ENCODE results near the gene RIMS4. TPM values are rescaled to one million over a fixed set of nuclear protein-coding genes. Genes with fewer than 3 reads are reported as not detected.
A peak's percentile ranks its signal among the peaks of the same experiment; 100 is the strongest.

The RIMS4 gene
- total and polyA plus RNA-seq, 10 of the 15 experiments (the other 5 are each of a cell fraction or from before 2014, with no cell fraction given): under 0.01 to 0.07 (median 0.05) TPM; not detected in 5

GRCh38 chr20:44848254-44849015 is 38.1 kb upstream of the RIMS4 start (continued):
- TF ChIP-seq ZBTB4 (CRISPR knock-in tag; IDR thresholded peaks at IDR 0.05): no peak

GRCh38 chr20:44843876-44844275 is 33.5 kb upstream of the RIMS4 start:
- no peaks in the 10 kb centered on the region for H3K9me3 ChIP-seq (replicated peaks; ENCODE audit: control insufficient read depth, insufficient read depth, low read length)
- H2AFZ ChIP-seq (ENCODE audit: control insufficient read depth, low read depth, low read length): no peak overlapping the region
- ATAC-seq (peak; percentile 64), DNase-seq (ENCODE audit: low read depth, low spot score) (no peak), FAIRE-seq (no peak)
- no peak overlapping the region for H3K9ac ChIP-seq (ENCODE audit: control insufficient read depth, insufficient read depth, low read length)
- in situ Hi-C loops (cut with MboI): no loop called here
- no peak overlapping the region for H3K27ac ChIP-seq (ENCODE audit: control insufficient read depth, insufficient read depth)
- BruUV-seq (replicated peaks): no TSS peak
- whole genome bisulfite sequencing (ENCODE audit: insufficient coverage, insufficient replicate concordance, low lambda C conversion rate, missing lambda C conversion rate): 13% methylated on average over 5 of the region's 5 CpGs
- SMC1A ChIA-PET (ENCODE audit: uncharacterized antibody, unreplicated experiment): no interaction called here
- peaks cover 2% of the 10 kb centered on the region in 2 experiments; a peak in 3 of 4 replicates for H3K27me3 ChIP-seq (replicated peaks in 1 of 2; ENCODE audit: control insufficient read depth in 2 of 2, insufficient read depth in 2 of 2, low read length in 1 of 2)
- POLR2A ChIA-PET: no interaction called here
- CTCF ChIA-PET: interaction anchor here (0.9 kb wide), 1 partner anchor 269 kb away, joined by 3 read pairs; no protein-coding TSS in a partner anchor
- no peaks in the 10 kb centered on the region for H4K20me1 ChIP-seq (ENCODE audit: control insufficient read depth, insufficient read depth)
- H3K4me1 ChIP-seq (ENCODE audit: control insufficient read depth, insufficient read depth, low read length): no peaks in the 10 kb centered on the region
- H3K36me3 ChIP-seq (ENCODE audit: control insufficient read depth in 2 of 2, insufficient read depth in 2 of 2, low read length in 1 of 2): no peaks in the 10 kb centered on the region
- H3K4me3 ChIP-seq: no peak overlapping the region
- RAD21 ChIA-PET (ENCODE audit: unreplicated experiment): no interaction called here
- no peaks in the 10 kb centered on the region for H3K79me2 ChIP-seq (ENCODE audit: control insufficient read depth, insufficient read depth, low read length)
- H3K4me2 ChIP-seq (ENCODE audit: control insufficient read depth, insufficient read depth): no peak overlapping the region
- intact Hi-C loops (cut with micrococcal nuclease; ENCODE audit: unreplicated experiment): no loop called here
- TF ChIP-seq NR2F1 (conservative IDR thresholded peaks at IDR 0.05): no peak
- TF ChIP-seq NR2C1 (IDR thresholded peaks at IDR 0.05): no peak
- no peak for TF ChIP-seq CREM (IDR thresholded peaks at IDR 0.05; ENCODE audit: low read depth)
- TF ChIP-seq TCF7 (IDR thresholded peaks at IDR 0.05; ENCODE audit: borderline replicate concordance): no peak
- TF ChIP-seq POU2F2 (IDR thresholded peaks at IDR 0.05; ENCODE audit: borderline replicate concordance, low read depth, low read length): no peak
- TF ChIP-seq NFYA (IDR thresholded peaks at IDR 0.05; ENCODE audit: borderline replicate concordance, low read depth, low read length): no peak
- TF ChIP-seq MTA3 (IDR thresholded peaks at IDR 0.05; ENCODE audit: borderline replicate concordance, low read length): no peak
- TF ChIP-seq IRF3 (IDR thresholded peaks at IDR 0.05): no peak
- TF ChIP-seq RFX5 (IDR thresholded peaks at IDR 0.05; ENCODE audit: low read depth, low read length): no peak
- TF ChIP-seq STAT3 (IDR thresholded peaks at IDR 0.05; ENCODE audit: low read depth, low read length): no peak
- no peak for TF ChIP-seq MEF2A (IDR thresholded peaks at IDR 0.05; ENCODE audit: insufficient read depth, low read depth, low read length)
- no peak for TF ChIP-seq TAF1 (IDR thresholded peaks at IDR 0.05; ENCODE audit: borderline replicate concordance, low read depth, low read length)
- no peak for TF ChIP-seq KDM1A (IDR thresholded peaks at IDR 0.05; ENCODE audit: borderline replicate concordance)
- TF ChIP-seq PRDM15 (CRISPR knock-in tag; IDR thresholded peaks at IDR 0.05): no peak
